PC-3 (cell line): ENCODE results near the gene MTCL1. TPM values are rescaled to one million over a fixed set of nuclear protein-coding genes. Genes with fewer than 3 reads are reported as not detected.

ENCODE experiments used
- ATAC-seq: fragments of 200-7000 bp; cut with Tn5 transposase; 2 replicates; pipeline ENCODE4 v1.9.1; 2020; ENCODE audit warnings: mild to moderate bottlenecking, moderate library complexity
- BruUV-seq: library from RNA; stranded (reverse); fragments of 400-500 nt; replicated peaks from 2 replicates; lab custom pipeline; 2021; lab: Mats Ljungman, UMichigan
- CTCF ChIA-PET: fragments of 300-600 bp; sonication (Branson Sonifier 250); formaldehyde crosslinking; loops from one replicate; lab custom pipeline; 2022; ENCODE audit warnings: antibody characterized with exemption; lab: Charles Lee
- POLR2A ChIA-PET: fragments of 300-600 bp; sonication (Branson Sonifier 250); formaldehyde crosslinking; loops from one replicate; lab custom pipeline; 2022; ENCODE audit warnings: antibody characterized with exemption; ENCODE audit not compliant: unreplicated experiment; lab: Charles Lee
- DNase-seq: peaks from one replicate; pipeline ENCODE4 v3.0.0-alpha.2; 2015
- H2AFZ ChIP-seq: fragments of 300-600 bp; sonication (generic); 2 replicates; pipeline ENCODE4 v1.6.0; 2016; ENCODE audit warnings: antibody characterized with exemption, low read length
- H3F3A ChIP-seq: fragments of 300-600 bp; sonication (generic); one replicate; pipeline ENCODE4 v1.6.0; 2017; ENCODE audit warnings: antibody characterized with exemption, low read length, control low read depth, mild to moderate bottlenecking; ENCODE audit not compliant: unreplicated experiment
- H3K27ac ChIP-seq: fragments of 300-600 bp; sonication (generic); 2 replicates; pipeline ENCODE4 v1.5.1; 2016; ENCODE audit warnings: mild to moderate bottlenecking, low read length
- H3K27me3 ChIP-seq: fragments of 300-600 bp; sonication (generic); 2 replicates; pipeline ENCODE4 v1.6.1; 2016; ENCODE audit warnings: low read length, mixed read lengths
- H3K36me3 ChIP-seq: fragments of 300-600 bp; sonication (generic); 2 replicates; pipeline ENCODE4 v1.6.1; 2016; ENCODE audit warnings: low read depth, mixed run types, low read length, mixed read lengths
- H3K4me1 ChIP-seq: fragments of 300-600 bp; sonication (generic); 2 replicates; pipeline ENCODE4 v1.5.1; 2016; ENCODE audit warnings: low read length; ENCODE audit not compliant: insufficient read depth
- H3K4me2 ChIP-seq: fragments of 300-600 bp; sonication (generic); 2 replicates; pipeline ENCODE4 v1.6.0; 2016; ENCODE audit warnings: low read length
- H3K4me3 ChIP-seq: fragments of 300-600 bp; sonication (generic); 2 replicates; pipeline ENCODE4 v1.5.1; 2016; ENCODE audit warnings: mild to moderate bottlenecking, low read length, mixed read lengths
- H3K79me2 ChIP-seq: fragments of 300-600 bp; sonication (generic); 2 replicates; pipeline ENCODE4 v1.6.1; 2017; ENCODE audit warnings: low read length, mixed read lengths
- H3K9ac ChIP-seq: fragments of 300-600 bp; sonication (generic); 2 replicates; pipeline ENCODE4 v1.6.0; 2016; ENCODE audit warnings: mild to moderate bottlenecking, low read length
- H3K9me2 ChIP-seq: fragments of 300-600 bp; sonication (generic); replicated peaks from 2 replicates; pipeline ENCODE4 v1.6.1; 2016; ENCODE audit warnings: mixed run types, low read length, mixed read lengths
- H3K9me3 ChIP-seq: fragments of 300-600 bp; sonication (generic); 2 replicates; pipeline ENCODE4 v1.6.1; 2016; ENCODE audit warnings: low read length, mixed read lengths
- H4K20me1 ChIP-seq: fragments of 300-600 bp; sonication (generic); 2 replicates; pipeline ENCODE4 v1.6.1; 2016; ENCODE audit warnings: low read length, mixed read lengths
- CTCF ChIP-seq: fragments of 300-600 bp; sonication (generic); conservative IDR thresholded peaks from 2 replicates; pipeline ENCODE4 v1.5.1; 2017; ENCODE audit warnings: antibody characterized with exemption, low read depth, mild to moderate bottlenecking, low read length
- EZH2 ChIP-seq: fragments of 300-600 bp; sonication (generic); IDR thresholded peaks from one replicate; pipeline ENCODE4 v1.6.1; 2017; ENCODE audit warnings: antibody characterized with exemption, mild to moderate bottlenecking, low read length; ENCODE audit not compliant: unreplicated experiment
- EZH2phosphoT487 ChIP-seq: fragments of 300-600 bp; sonication (generic); IDR thresholded peaks from 2 replicates; pipeline ENCODE4 v1.6.1; 2018; ENCODE audit warnings: mild to moderate bottlenecking, antibody characterized with exemption, low read length, borderline replicate concordance
- intact Hi-C: fragments of 100-400 bp; cut with micrococcal nuclease; formaldehyde crosslinking; loops from 2 replicates; pipeline ENCODE4 v1.9.0; 2023
- total RNA-seq: library from RNA; depleted of rRNA; stranded (reverse); fragments of >200 nt; gene quantifications from 2 replicates; pipeline ENCODE4 v1.2.3, GENCODE V29; 2014

Gene MTCL1
- total RNA-seq, 1 experiment from 2014 or later = 33.1 TPM

GRCh38 chr18:8849696-8850095, 144.3 kb downstream of the MTCL1 start:
- H3K27ac ChIP-seq = no peak overlapping the region
- H3K27me3 ChIP-seq = no peaks in the 10 kb centered on the region
- no TSS peak for BruUV-seq
- ChIA-PET POLR2A (no interaction called here), CTCF (no interaction called here)
- DNase-seq = peak; percentile 34
- 0 out of 2 replicates have a peak, but pooled peaks have one; percentile 21 for ATAC-seq
- H4K20me1 ChIP-seq = no peaks in the 10 kb centered on the region
- intact Hi-C loops = no loop called here
- H3K9me3 ChIP-seq = no peaks in the 10 kb centered on the region
- H3K36me3 ChIP-seq = no peaks in the 10 kb centered on the region
- no peak overlapping the region for H3K9ac ChIP-seq
- no peaks in the 10 kb centered on the region for H3F3A ChIP-seq
- peaks cover 7% of the 10 kb centered on the region for H3K4me1 ChIP-seq
- no peaks in the 10 kb centered on the region for H3K9me2 ChIP-seq
- no peak overlapping the region for H2AFZ ChIP-seq
- H3K4me3 ChIP-seq = no peak overlapping the region
- H3K79me2 ChIP-seq = no peaks in the 10 kb centered on the region
- TF ChIP-seq EZH2 (no peak), EZH2phosphoT487 (no peak), CTCF (no peak)
- no peak overlapping the region for H3K4me2 ChIP-seq

- Histone ChIP-seq H3K27ac (no peak overlapping the region), H2AFZ (no peak overlapping the region), H3K79me2 (no peaks in the 10 kb centered on the region), H3K4me1 (no peaks in the 10 kb centered on the region), H3K27me3 (no peaks in the 10 kb centered on the region), H3K4me3 (no peak overlapping the region), H3K9me2 (no peaks in the 10 kb centered on the region), H3K9me3 (no peaks in the 10 kb centered on the region), H4K20me1 (no peaks in the 10 kb centered on the region), H3K9ac (no peak overlapping the region), H3K4me2 (no peak overlapping the region), H3F3A (no peaks in the 10 kb centered on the region), H3K36me3 (no peaks in the 10 kb centered on the region)
- ChIA-PET POLR2A (no interaction called here), CTCF (no interaction called here)
- TF ChIP-seq CTCF (no peak), EZH2 (no peak)
- BruUV-seq = no TSS peak
- no peak for ATAC-seq
- intact Hi-C loops = no loop called here
- DNase-seq = no peak
Observed at GRCh38 chr18:8851659-8852058, 146.3 kb downstream of the MTCL1 start.

GRCh38 chr18:8854550-8854949, 149.2 kb downstream of the MTCL1 start:
- Histone ChIP-seq H3K79me2 (no peaks in the 10 kb centered on the region), H3K27me3 (no peaks in the 10 kb centered on the region), H3K4me1 (peaks cover 7% of the 10 kb centered on the region), H3K36me3 (no peaks in the 10 kb centered on the region), H3K9ac (no peak overlapping the region), H2AFZ (no peak overlapping the region), H3K27ac (no peak overlapping the region), H3K9me2 (no peaks in the 10 kb centered on the region), H3K4me3 (no peak overlapping the region), H4K20me1 (no peaks in the 10 kb centered on the region), H3F3A (no peaks in the 10 kb centered on the region), H3K9me3 (no peaks in the 10 kb centered on the region), H3K4me2 (no peak overlapping the region)
- BruUV-seq = no TSS peak
- DNase-seq (no peak), ATAC-seq (no peak)
- intact Hi-C loops = no loop called here
- POLR2A ChIA-PET = no interaction called here
- no peak for TF ChIP-seq CTCF
- no peak for TF ChIP-seq EZH2phosphoT487
- TF ChIP-seq EZH2 = no peak
- CTCF ChIA-PET = no interaction called here
